ENCODE measurements around the gene ARAP1. TPM values are rescaled to one million over a fixed set of nuclear protein-coding genes. Genes with fewer than 3 reads are reported as not detected.
A peak's percentile ranks its signal among the peaks of the same experiment; 100 is the strongest.

ARAP1 gene
- total RNA-seq, 1 donor from 2014 or later, result 58.6 TPM

DNA sequence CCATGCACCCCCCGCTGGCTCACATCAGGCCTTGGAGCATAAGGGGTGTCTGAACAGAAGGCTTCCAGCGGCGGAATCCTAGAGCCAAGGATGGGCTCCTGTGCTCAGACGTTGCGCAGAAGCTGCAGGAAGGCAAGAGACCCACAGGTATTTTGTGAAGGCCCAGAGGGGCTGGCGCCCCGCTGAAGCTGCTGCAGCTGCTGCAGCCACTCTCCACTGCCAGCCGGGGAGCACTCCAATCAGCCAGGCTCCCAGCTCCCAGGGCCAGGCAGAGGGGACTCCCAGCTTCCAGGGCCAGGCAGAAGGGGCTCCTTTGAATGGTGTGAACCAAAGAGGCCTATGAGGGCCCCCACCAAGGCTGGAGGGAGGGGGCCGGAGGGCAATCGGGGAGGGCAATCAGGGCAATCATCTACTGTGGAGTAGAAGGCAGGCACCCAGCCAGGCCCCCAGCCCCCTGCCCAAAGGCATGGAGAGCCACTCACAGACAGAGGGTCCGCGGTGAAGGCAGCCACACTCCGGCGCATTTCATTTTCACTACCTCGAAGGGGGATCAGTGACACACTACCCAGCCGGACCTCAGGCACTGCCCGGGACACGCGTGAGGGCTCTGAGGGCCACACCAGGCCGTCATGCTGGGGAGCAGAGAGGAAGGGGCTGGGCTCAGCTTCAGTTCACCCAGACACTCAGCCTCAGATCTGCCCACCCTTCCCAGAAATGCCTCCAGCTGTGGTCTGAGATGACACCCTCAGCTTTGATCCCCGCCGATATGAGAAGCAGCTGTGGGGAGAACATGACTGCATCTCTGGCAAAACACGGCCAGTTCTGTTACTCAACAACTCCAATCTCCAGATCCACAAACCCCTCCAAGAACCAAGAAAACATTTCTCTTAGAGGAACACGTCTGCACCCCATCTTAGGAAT lies 66.4 kb downstream of the ARAP1 start:
- no peak for DNase-seq (ENCODE audit: low read depth, low spot score)

DNA sequence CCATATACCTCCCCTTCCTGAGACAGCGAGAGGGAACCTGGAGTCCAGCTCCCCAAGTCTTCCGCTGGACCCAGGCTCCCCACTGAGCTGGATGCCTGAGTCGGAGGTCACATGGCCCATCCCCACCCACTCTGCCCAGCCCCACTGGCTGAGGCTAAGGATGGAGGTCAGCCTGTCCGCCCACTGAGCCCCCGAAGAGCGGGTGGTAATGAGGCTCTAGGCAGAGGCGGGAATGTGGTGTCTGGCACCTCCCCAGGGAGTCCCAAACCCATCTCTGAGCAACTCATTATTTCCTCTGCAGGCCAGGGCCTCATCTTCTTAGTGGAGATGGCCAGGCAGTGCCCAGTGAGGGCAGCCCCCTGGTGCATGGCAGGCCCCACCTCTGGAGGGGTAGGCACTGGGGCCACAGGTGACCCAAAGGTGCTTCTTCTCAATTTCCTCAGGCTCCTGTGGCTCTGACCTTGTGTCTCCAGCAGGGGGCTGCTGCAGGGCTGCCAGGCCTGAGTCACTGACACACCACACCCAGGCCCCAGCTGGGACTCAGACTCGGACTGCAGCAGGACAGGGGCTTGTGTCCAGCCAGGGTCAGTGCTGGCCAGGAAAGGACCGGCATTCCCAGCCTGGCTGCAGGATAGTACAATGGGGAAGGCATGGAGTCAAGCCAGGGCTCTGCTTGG lies 67.8 kb downstream of the ARAP1 start:
- peak; percentile 26 for DNase-seq (ENCODE audit: low read depth, low spot score)

DNA sequence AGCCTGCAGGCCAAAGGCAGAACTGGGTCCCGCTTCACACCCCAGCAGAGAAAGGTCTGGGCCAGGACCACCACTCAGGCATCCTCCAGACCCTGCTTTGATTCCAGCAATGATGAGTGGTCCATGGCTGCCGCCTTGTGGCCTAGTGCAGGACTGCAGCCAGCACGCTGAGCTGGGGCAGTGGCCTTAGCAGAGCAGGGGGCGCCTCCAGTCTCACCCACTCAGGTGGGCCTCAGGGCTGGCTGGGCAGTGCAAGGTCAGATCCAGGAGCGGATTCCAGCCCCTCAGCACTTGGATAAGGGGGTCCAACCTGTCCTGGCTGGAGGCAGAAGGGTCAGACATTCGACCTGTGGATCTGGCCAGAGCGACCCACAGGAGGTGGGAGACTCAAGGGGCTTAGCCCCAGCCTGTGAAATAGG lies 68.4 kb downstream of the ARAP1 start:
- no peak for DNase-seq (ENCODE audit: low read depth, low spot score)

DNA sequence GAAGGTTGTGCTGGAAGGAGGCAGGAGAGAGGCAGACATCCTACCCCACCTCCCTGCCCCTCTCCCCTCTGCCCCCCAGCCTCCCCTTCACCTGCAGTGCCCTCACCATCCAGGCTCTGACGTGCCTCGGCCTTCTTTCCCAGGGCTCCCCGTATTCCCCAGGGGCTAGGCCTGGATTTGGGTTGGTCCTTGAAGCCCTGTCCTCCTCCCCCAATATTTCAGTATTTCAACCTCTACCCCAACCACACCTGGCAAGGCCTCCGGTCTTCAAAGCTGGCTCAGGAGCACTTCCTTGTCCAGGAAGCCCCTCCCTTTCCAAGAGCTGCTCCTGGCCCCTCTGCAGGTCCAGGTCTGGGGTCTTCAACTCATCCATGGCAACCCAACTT lies 69.4 kb downstream of the ARAP1 start:
- no peak for DNase-seq (ENCODE audit: low read depth, low spot score)

DNA sequence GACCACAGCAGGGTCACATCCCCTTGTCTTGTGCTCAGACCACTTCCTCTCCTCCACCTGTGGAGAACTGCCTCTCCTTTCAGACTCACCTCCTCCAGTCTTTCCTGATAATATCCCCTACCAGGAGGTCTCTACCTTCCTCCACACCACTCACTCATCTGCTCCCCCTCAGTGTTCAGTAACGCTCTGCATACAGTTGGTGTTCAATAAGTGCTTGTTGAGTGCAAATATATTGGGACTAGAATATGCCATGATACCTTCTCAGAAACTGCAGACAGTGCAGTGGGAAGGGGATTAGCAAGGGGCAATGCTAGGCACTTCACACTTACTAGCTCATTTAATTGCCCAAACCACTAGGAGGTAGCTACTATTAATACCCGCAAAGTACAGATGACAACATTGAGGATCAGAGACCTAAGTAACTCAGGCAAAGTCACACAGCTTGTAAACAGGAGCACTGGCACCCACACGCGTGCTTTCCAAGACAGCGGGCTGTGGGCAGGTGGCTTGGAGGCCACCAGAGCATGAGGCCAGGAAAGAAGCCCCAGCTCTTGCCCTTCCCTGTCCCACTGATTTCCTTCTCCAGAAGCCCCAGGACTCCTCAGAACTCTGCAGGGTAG lies 69.9 kb downstream of the ARAP1 start:
- no peak for DNase-seq (ENCODE audit: low read depth, low spot score)

DNA sequence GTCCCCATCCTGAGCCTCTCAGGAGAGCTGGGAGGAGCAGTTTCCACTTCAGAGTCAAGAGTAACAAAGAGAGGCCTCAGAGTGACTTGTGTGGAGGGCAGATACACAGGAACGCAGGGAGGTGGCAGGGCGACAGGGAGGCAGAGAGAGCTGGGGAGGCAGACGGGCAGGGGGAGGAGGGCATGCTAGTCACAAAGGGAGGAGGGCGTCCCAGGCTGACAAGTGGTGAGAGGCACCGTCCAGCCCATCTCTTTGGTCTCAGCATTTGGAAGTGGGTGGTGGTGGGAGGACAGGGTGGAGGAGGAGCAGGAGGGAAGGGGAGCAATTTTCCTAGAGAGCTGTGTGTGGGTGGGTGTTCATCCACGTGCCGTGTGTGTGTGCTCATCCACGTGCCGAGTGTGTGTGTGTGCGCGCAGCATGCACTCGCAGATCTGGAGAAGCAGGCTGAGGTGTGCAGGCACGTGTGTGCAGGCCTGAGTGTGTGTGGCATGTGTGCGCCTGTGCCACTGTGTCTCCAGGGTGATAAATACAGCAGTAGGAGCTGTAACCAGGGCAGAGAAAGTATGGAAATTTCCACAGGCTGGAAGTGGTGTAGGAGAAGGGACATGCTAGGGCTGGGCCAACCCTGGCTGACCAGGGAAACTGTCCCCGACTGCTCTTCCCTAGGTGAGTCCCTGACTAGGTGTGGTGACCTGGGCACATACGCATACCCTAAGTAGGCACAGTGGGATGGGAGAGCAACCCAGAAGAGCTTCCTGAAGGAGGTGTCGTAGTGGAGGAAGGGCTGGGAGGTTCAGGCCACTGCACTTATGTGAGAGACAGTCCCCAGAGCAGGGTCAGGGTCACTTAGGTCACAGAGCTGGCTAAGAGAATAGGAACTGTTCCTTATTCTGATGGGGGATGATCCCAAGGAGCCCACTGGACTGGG lies 70.7 kb downstream of the ARAP1 start:
- DNase-seq (ENCODE audit: low read depth, low spot score), result no peak

DNA sequence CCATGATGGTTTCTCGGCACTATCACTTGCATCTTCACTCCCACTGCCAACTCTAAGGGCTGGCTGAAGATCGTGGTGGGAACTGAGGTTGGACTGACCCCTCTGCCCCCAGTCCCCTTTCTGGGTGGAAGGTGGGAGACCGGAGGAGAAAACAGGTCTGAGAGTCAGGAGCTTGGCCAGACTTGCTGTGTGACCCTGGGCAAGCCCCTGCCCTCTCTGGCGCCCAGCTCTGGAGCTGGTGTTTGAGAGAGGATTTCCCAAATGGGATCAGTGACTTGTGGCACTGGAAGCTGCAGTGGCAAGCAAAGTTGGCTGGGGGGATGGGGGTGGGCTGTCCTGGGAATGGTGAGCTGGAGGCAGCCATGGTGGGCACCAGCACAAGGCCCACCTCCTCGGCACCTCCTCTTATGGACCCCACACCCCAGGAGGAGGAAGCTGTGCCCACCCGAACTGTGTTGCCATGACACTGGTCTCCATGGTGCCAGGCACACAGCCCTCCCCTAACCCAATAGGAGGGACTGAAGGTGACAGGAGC lies 71.5 kb downstream of the ARAP1 start:
- DNase-seq (ENCODE audit: low read depth, low spot score), result no peak

DNA sequence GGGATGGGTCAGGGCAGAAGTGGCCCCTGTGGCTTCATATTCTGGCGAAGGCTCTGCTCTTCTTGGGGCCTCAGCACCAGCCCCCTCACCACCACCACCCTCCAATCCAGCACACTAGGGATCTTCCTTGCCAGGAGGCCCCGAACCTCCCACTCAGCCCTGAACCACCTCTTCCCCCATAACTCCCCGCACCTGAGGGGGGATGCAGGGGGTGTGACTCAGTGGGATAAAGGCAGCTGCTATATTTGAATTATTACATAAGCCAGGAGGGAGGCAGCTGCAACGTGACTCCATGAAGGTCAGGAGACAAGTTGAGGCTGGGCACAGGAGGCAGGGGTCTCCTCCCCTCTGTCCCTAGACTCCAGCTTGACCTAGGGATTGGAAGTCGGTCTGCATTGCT lies 72.3 kb downstream of the ARAP1 start:
- no peak for DNase-seq (ENCODE audit: low read depth, low spot score)

DNA sequence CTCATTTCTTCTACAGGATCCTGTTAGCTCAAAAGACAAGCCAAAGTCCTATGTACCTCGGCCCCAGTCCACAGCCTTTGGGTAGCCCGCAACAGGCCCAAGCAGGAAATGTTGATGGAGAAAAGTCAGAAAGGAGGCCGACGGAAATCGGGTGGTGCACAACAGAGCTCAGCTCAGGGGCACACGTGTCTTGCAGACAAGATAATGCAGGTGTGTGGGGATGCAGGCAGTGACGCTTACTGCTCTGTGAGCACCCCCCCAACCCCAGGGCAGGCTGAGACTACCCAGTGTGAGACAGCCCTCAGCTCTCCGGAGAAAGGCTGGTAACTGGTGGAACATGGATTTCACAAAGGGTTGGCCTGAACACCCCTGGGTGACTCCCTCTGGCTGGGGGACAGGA lies 73.7 kb downstream of the ARAP1 start:
- no peak for DNase-seq (ENCODE audit: low read depth, low spot score)

DNA sequence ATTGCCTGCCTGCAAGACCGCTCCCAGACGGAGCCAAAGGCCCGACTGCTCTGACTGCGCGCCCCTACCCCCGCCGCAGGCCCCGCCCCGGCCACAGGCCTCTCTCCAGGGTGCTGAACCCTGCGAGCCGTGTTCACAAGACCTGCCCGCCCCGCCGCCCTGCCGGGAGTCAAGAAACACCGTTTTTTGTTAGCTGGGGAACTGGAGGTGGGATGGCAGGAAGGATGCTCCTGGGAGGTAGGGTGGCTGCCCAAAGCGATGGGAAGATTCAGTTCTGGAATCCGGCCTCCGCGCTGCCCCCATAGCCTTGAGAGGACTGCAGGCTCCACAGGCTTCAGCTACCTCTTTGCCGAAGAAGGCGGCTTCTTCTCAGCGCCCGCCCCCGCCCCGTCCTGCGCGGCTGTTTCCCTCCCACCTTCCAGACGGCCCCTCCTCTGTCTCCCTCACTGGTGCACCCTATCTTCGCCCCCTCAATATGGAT lies 75.3 kb downstream of the ARAP1 start:
- DNase-seq (ENCODE audit: low read depth, low spot score), result no peak

DNA sequence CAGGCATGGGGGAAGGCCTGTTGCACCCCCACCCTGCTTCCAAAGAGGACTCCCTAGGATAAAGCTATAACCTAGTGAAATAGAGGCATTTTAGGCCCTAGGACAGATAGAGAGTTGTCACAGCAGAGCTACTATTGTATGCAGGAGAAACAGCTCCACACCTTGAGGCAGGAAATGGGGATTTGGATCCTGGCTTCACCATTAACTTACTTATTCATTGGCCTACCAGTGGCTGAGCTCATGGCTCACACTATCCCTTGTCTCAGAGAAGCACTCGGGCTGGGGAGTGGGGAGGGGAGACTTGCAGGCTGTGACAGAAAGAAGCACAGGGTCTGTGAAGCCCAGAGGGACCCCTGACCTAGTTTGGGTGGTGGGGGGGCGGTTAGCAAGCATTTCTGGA lies 77.0 kb downstream of the ARAP1 start:
- DNase-seq (ENCODE audit: low read depth, low spot score), result no peak

DNA sequence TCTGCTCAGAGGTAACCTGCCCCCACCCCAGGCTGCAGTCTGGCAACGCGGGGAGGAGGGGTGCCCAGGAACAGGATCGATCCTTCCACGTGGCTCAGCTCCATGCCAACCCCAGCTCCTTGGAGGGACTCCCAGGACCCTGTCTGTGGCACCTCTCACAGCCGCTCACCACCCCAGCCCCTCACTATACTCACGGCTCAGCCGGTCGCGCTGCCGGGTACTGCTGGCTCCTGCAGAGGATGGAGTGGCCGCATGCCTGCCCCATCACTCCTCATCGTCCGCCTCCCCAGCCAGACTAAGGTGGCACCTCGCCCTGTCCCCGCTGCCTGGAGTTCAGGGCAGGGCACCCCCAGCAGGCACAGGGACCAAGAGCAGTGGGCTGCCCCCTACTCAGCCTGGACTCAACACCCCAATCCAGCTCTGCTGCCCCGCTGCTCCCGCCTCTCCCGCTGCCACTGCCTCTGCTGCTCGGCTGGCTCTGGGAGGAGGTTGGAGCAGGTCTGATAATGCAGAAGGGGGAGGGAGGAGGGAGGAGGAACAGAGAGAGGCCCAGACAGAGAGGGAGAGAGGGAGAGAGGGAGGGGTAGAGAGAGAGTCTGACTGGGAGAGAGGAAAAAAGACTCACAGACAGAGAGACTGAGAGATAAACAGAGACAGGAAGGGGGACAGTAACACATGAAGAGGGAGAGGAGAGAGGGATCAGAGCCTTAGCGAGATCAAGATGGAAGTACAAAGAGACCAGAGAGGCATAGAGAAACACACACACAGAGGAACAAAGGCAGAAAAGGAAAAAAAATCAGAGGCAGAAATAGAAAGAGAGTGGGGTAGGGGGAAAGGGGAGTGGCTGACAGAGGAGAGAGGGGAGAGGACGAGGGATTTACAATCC lies 78.0 kb downstream of the ARAP1 start, which contains the start of gene PDE2A:
PDE2A (minus strand) TSS at position 480 of the 886 bp plus-strand sequence; CDS start at position 265, 215 bp downstream.
- DNase-seq (ENCODE audit: low read depth, low spot score), result no peak

DNA sequence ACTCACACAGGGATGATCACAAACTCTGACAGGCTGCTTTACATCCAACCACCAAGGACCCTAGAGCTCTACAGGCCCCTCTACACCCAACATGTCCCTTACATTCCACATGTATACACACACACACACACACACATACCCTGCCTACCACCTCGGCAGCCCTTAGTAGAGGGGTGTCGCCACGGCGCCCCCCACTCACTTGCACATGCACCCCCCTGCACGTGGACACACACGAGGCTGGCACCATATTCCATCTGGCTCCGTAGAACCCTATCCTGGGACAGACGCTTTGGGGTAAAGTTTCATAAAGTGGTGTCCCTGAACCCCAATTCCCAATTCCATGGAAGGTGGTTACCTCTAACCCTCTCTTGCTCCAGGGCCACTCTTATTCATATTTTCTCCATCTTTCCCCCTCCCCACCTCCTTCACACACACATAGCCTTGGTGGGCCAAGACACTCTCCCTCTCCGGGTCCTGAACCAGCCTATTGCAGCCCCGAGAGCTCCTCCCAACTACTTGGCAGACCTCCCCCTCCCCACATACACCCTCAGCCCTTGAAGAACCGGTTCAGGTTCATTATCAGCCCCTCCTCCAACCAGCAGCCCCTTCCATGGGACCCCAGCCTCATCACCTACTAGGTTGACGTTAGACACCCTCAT lies 78.8 kb downstream of the ARAP1 start:
- no peak for DNase-seq (ENCODE audit: low read depth, low spot score)

DNA sequence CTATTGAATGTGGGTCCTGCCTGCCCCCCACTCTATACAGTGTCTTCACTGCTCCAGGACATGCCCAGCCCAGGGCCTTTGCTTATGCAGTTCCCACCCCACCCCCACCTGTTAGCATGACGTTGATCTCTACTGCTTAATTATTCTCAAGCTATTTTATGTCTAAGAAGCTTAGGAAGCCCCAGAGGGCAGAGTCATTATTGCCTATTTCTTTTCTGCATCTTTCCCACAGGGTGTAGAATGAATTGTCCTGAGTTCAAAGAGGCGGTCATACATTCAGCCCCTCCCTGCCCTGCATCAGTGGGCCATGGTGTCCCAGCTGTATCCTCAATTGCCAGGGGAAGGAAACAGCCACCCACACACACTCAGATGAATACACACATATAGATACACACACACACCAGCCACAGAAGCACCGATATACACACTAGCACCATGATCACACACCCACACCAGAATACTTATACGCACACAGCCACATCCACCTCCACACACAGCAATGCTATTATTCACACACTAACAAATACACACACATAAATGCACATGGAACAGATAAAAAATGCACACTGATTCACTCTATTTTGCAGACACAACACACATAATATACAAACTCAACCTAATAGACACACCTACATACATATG lies 79.5 kb downstream of the ARAP1 start:
- DNase-seq (ENCODE audit: low read depth, low spot score), result no peak

DNA sequence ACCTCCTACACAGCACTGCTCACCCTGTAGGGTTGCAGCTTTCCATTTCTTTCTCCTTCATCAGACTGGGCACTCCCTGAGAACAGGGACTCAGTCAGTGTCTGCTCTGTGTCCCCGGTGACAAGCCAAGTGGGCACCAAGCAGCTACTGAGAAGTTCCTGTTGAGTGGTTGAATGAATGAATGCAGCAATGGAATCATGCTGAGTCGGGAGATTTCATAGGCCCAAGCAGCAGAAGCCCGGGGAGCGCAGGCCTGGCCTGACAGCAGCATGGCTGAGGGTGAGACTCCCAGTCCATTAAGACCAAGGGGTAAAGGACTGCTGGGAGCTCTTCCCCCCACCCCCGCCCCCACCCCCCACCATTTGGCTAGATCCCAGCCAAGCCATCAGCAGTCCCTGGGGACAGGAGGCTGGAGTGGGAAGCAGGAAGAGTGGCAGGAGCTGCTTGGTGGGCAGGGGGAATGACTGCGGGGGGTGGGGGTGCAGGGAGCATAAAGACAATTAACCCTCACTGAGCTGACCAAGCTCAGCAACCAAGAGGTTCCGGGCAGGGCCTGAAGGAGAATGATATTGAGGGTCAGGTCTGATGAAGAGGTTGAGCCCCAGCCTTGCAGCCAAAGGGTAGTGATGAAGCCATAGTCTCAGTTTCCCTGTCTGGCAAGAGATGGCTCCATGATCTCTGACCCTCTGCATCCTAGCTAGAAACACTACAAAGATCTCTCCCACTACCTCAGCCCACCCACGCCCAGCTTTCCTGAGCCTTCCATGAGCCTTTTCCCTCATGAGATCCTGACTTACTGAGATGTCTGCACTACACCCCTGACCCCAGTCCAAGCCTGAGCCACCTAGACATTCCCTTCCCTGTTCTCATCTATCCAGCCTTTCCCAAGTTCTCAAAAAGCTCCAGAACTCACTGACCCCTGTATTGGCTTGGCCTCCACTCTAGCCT lies 80.8 kb downstream of the ARAP1 start:
- DNase-seq (ENCODE audit: low read depth, low spot score), result no peak

DNA sequence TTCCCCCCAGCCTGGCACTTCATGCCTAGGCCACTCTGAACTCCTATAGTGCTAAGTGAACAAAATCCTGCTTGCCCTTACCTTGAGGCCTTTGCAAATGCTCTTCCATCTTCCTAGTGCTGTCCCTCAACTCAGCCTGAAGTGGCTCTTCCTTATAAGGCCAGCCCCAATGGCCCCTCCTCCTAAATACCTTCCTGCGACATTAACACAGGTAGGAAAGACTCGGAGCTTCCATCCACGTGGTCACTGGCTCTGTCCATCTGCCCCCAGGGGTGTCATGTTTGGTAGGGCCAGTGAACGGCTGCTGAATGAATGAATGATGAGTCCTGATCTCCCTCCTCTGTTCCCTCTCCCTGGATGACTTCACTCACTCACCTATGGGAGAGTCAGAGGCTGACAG lies 82.2 kb downstream of the ARAP1 start:
- no peak for DNase-seq (ENCODE audit: low read depth, low spot score)

DNA sequence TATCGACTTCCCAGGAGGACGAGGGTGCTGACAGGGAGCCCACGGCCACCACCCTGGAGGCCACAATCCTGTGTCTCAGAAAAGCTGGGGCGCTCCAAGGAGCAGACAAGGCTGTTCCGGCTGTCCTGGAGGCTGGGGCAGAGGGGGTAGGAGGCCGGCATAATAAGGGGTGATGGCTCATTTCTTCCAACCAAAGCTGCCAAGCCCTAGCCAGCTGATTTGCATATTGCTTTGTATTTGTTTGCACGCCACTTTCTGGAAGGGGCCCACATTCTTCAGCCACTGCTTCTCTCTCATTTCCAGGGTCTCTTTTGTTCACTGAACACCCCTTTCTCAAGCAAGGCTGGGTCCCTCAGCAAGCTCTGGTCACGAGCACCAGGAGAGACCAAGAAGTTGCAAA lies 82.7 kb downstream of the ARAP1 start:
- DNase-seq (ENCODE audit: low read depth, low spot score), result no peak
